Measurements from ENCODE around the gene HOXA6. TPM values are rescaled to one million over a fixed set of nuclear protein-coding genes. Genes with fewer than 3 reads are reported as not detected.

HOXA6 gene
- total and polyA plus RNA-seq, 2 experiments from 2014 or later = not detected

DNA sequence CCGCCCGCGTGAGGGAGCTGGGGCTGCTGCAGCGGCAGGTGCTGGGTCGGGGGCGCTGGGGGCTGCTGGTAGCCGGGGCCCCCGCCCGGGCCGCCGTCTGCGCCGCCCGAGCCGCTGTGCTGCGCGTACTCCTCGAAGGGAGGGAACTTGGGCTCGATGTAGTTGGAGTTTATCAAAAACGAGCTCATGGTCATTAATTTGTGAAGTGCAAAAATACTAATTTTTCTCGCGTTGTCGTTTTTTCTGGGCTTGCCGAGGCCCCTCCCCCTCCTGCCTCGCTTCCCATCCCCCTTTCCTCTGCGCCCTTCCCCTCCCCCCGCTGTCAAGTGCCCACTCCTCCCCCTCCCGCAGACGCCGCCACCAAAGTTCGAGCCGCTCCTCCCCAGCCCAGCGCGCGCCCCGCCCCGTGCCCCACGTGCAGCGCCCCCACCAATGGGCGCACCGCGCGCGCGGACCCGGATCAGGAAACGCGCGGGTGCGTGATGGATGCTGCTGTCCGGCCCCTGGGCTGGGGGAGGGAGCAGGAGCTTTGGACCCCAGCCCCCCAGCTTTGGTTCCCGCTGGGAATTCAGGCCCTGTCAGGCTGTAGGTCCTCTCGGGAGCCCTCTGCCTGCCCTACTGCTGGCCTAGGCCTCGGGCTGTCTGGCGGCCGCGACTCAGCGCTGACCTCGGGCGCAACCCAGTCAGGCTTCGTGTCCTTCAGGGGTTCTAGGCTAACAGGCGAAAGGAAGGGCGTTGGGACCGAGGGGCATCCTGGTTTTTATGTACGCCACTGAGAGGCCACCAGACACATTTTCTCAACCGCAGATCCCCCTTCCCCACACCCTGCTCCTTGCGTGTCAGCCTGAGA, 16.8 kb downstream of the HOXA6 start, which contains the start of gene HOXA4:
Gene HOXA4, minus strand, starts transcription at position 218 of the 850 bp plus-strand sequence. Its CDS starts 24 bp downstream, at position 194.
- H3K4me3 ChIP-seq = peak within 1 kb of the TSS; percentile 30
- TF ChIP-seq, protein P1, sequence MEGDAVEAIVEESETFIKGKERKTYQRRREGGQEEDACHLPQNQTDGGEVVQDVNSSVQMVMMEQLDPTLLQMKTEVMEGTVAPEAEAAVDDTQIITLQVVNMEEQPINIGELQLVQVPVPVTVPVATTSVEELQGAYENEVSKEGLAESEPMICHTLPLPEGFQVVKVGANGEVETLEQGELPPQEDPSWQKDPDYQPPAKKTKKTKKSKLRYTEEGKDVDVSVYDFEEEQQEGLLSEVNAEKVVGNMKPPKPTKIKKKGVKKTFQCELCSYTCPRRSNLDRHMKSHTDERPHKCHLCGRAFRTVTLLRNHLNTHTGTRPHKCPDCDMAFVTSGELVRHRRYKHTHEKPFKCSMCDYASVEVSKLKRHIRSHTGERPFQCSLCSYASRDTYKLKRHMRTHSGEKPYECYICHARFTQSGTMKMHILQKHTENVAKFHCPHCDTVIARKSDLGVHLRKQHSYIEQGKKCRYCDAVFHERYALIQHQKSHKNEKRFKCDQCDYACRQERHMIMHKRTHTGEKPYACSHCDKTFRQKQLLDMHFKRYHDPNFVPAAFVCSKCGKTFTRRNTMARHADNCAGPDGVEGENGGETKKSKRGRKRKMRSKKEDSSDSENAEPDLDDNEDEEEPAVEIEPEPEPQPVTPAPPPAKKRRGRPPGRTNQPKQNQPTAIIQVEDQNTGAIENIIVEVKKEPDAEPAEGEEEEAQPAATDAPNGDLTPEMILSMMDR (IDR thresholded peaks at IDR 0.05; ENCODE audit: low read depth, low read length) = no peak
- no peaks in the 10 kb centered on the region for H3K4me1 ChIP-seq (ENCODE audit: low read depth)
- no peaks in the 10 kb centered on the region for H3K36me3 ChIP-seq
- peak; percentile 49 to 50 for DNase-seq (ENCODE audit: low read depth in 1 of 2, low spot score in 1 of 2)
- no peak within 1 kb of the TSS for H3K27ac ChIP-seq
- H3K27me3 ChIP-seq = peaks cover 100% of the 10 kb centered on the region
- no peaks in the 10 kb centered on the region for H3K9me3 ChIP-seq (ENCODE audit: low read depth)

DNA sequence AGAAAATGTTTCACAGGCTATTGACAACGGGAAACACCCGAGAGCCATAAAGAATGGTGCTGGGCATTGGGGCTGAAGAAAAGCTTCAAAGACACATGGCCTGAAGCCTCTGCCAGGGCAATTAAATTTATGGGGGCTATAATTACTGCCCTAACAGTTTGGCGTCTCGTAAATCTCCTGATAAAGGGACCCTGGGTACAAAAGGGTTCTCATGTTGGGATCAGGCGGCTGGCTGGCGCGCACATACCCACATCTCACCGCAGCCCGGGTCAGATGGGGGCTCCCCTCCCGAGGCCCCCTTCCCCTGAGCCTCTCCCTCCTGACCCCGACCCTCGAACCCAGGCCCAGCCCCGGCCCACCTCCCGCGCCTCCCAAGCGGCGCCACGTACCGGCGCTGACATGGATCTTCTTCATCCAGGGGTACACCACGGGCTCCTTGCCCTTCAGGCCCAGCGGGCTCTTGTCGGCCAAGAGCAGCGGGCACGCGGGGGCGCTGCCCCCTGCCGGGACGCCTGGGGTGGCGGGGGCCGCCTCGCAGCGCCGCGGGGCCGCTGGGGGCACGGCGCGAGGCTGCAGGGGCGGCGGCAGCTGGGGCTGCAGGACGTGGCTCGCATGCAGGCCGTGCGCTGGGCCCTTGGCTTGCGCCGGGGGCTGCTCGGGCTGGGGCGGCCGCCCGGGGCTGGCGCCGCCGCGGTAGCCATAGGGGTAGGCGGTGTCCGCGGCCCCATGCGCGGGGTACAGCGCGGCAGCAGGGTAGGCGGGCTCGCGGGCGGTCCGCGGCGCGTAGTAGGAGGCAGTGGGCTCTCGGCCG, 17.6 kb downstream of the HOXA6 start:
- DNase-seq (ENCODE audit: low read depth in 1 of 2, low spot score in 1 of 2) = no peak
- TF ChIP-seq, protein P1 (IDR thresholded peaks at IDR 0.05; ENCODE audit: low read depth, low read length) = no peak
- Histone ChIP-seq H3K4me1 (ENCODE audit: low read depth) (no peaks in the 10 kb centered on the region), H3K27me3 (peaks cover 100% of the 10 kb centered on the region), H3K9me3 (ENCODE audit: low read depth) (no peaks in the 10 kb centered on the region), H3K27ac (no peak overlapping the region), H3K36me3 (no peaks in the 10 kb centered on the region), H3K4me3 (peak overlapping the region; percentile 30)

DNA sequence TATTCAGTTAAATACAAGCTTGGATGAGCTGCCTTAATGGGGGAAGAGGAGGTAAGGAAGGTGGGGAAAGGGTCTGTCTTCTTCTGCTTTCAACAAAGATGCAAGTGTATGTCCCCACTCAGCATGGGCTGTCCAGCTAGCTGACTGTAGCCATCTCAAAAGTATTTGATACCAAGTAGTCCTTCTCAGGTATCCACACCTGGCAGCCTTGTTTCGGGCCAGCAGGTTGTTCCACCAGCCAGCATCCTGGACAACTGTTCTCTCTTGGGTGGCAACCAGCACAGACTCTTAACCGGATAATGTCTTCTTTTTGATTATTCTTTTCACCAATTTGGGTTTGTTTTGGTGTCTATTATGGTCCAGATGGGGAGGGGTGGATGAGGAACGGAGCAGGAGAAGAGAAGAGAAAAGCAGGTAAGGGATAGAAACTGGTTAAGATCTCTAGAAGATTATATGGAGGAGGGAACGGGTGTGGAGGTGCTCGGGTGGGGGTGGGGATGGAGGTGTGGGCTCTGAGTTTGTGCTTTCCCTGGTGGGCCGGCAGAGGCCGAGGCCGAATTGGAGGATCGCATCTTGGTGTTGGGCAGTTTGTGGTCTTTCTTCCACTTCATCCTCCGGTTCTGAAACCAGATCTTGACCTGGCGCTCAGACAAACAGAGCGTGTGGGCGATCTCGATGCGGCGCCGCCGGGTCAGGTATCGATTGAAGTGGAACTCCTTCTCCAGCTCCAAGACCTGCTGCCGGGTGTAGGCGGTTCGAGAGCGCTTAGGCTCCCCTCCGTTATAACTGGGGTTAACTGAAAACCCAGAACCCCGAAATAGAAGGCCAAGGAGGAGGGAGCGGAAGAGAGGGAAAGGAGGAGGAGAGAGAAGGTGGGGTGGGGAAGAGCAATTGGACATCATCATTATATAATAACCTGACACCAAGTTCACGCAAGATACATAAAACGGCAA, 18.5 kb downstream of the HOXA6 start:
- Histone ChIP-seq H3K27ac (no peak overlapping the region), H3K4me1 (ENCODE audit: low read depth) (no peaks in the 10 kb centered on the region), H3K4me3 (no peak overlapping the region), H3K9me3 (ENCODE audit: low read depth) (no peaks in the 10 kb centered on the region), H3K27me3 (peaks cover 100% of the 10 kb centered on the region), H3K36me3 (no peaks in the 10 kb centered on the region)
- no peak for DNase-seq (ENCODE audit: low read depth in 1 of 2, low spot score in 1 of 2)
- TF ChIP-seq, protein P1 (IDR thresholded peaks at IDR 0.05; ENCODE audit: low read depth, low read length) = no peak

DNA sequence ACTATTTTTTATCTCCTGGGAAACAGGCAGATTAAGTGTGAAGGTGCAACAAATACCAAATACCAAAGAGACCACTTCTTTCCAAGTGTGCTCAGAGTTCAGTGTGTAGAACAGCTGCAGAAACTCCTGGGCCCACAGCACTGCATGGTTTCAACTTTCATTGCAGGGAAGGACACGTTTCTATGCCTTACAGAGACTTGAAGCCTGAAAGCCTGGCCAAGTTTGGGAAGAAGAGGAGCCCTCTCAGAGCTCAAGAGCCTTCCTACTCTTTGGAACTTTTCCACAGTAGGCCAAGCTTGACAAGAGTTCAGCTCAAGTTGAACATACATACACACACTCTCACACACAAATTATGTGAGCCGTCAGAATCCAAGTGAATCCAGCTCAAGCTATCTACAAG, 19.5 kb downstream of the HOXA6 start:
- Histone ChIP-seq H3K4me1 (ENCODE audit: low read depth) (no peaks in the 10 kb centered on the region), H3K9me3 (ENCODE audit: low read depth) (no peaks in the 10 kb centered on the region), H3K27me3 (peaks cover 100% of the 10 kb centered on the region), H3K27ac (no peak overlapping the region), H3K4me3 (no peak overlapping the region), H3K36me3 (no peaks in the 10 kb centered on the region)
- DNase-seq (ENCODE audit: low read depth in 1 of 2, low spot score in 1 of 2) = no peak
- TF ChIP-seq, protein P1 (IDR thresholded peaks at IDR 0.05; ENCODE audit: low read depth, low read length) = no peak

All from cardiac muscle cell (in vitro differentiated cells and primary cell).